ENCODE results near the gene GABRR3.
A peak's percentile ranks its signal among the peaks of the same experiment; 100 is the strongest.

Gene GABRR3

GRCh38 chr3:98032904-98033303 is 2.2 kb downstream of the GABRR3 start:
- H3K27me3 Mint-ChIP-seq (ENCODE audit: low read depth) = peaks cover 10% of the 10 kb centered on the region
- peaks cover 26% of the 10 kb centered on the region for H3K4me1 Mint-ChIP-seq (ENCODE audit: low read depth)
- H3K27ac Mint-ChIP-seq = no peak overlapping the region
- H3K9me3 Mint-ChIP-seq = peaks cover 4% of the 10 kb centered on the region
- no peak overlapping the region for H3K4me3 Mint-ChIP-seq
- H3K36me3 Mint-ChIP-seq (ENCODE audit: low read depth) = peaks cover 4% of the 10 kb centered on the region

- peaks cover 10% of the 10 kb centered on the region for H3K27me3 Mint-ChIP-seq (ENCODE audit: low read depth)
- H3K27ac Mint-ChIP-seq = no peak overlapping the region
- H3K4me3 Mint-ChIP-seq = no peak overlapping the region
- peaks cover 4% of the 10 kb centered on the region for H3K9me3 Mint-ChIP-seq
- peaks cover 20% of the 10 kb centered on the region for H3K4me1 Mint-ChIP-seq (ENCODE audit: low read depth)
- H3K36me3 Mint-ChIP-seq (ENCODE audit: low read depth) = peaks cover 4% of the 10 kb centered on the region
Measured at GRCh38 chr3:98032265-98032664, 2.9 kb downstream of the GABRR3 start.

GRCh38 chr3:98029083-98029482 is 6.0 kb downstream of the GABRR3 start:
- peak overlapping the region; percentile 90 for H3K27ac Mint-ChIP-seq
- peaks cover 4% of the 10 kb centered on the region for H3K36me3 Mint-ChIP-seq (ENCODE audit: low read depth)
- H3K4me1 Mint-ChIP-seq (ENCODE audit: low read depth) = peaks cover 23% of the 10 kb centered on the region
- peak overlapping the region; percentile 73 for H3K4me3 Mint-ChIP-seq
- peaks cover 3% of the 10 kb centered on the region for H3K27me3 Mint-ChIP-seq (ENCODE audit: low read depth)
- peaks cover 4% of the 10 kb centered on the region for H3K9me3 Mint-ChIP-seq

- Mint-ChIP-seq H3K27ac (no peak overlapping the region), H3K4me1 (ENCODE audit: low read depth) (peaks cover 37% of the 10 kb centered on the region), H3K4me3 (no peak overlapping the region), H3K36me3 (ENCODE audit: low read depth) (peaks cover 4% of the 10 kb centered on the region), H3K9me3 (peaks cover 4% of the 10 kb centered on the region), H3K27me3 (ENCODE audit: low read depth) (no peaks in the 10 kb centered on the region)
Measured at GRCh38 chr3:98027085-98027446, 8.0 kb downstream of the GABRR3 start.

GRCh38 chr3:98026425-98027084 is 8.6 kb downstream of the GABRR3 start:
- no peaks in the 10 kb centered on the region for H3K27me3 Mint-ChIP-seq (ENCODE audit: low read depth)

GRCh38 chr3:98025392-98025945 is 9.6 kb downstream of the GABRR3 start:
- Mint-ChIP-seq H3K36me3 (ENCODE audit: low read depth) (peaks cover 4% of the 10 kb centered on the region), H3K9me3 (peaks cover 4% of the 10 kb centered on the region), H3K27ac (no peak overlapping the region), H3K4me1 (ENCODE audit: low read depth) (peaks cover 40% of the 10 kb centered on the region), H3K4me3 (no peak overlapping the region), H3K27me3 (ENCODE audit: low read depth) (no peaks in the 10 kb centered on the region)

More at GRCh38 chr3:98026425-98027084, 8.6 kb downstream of the GABRR3 start:
- Mint-ChIP-seq H3K4me1 (ENCODE audit: low read depth) (peaks cover 40% of the 10 kb centered on the region), H3K27ac (no peak overlapping the region), H3K9me3 (peaks cover 4% of the 10 kb centered on the region), H3K36me3 (ENCODE audit: low read depth) (peaks cover 4% of the 10 kb centered on the region), H3K4me3 (no peak overlapping the region)

GRCh38 chr3:98022978-98023820 is 11.9 kb downstream of the GABRR3 start:
- Mint-ChIP-seq H3K4me1 (ENCODE audit: low read depth) (peaks cover 25% of the 10 kb centered on the region), H3K4me3 (no peak overlapping the region), H3K27ac (peak overlapping the region; percentile 49)

GRCh38 chr3:98021830-98022560 is 13.1 kb downstream of the GABRR3 start:
- Mint-ChIP-seq H3K27me3 (ENCODE audit: low read depth) (no peaks in the 10 kb centered on the region), H3K4me3 (no peak overlapping the region), H3K9me3 (no peaks in the 10 kb centered on the region), H3K27ac (no peak overlapping the region), H3K36me3 (ENCODE audit: low read depth) (no peaks in the 10 kb centered on the region), H3K4me1 (ENCODE audit: low read depth) (peaks cover 25% of the 10 kb centered on the region)

More at GRCh38 chr3:98022978-98023820, 11.9 kb downstream of the GABRR3 start:
- H3K9me3 Mint-ChIP-seq = no peaks in the 10 kb centered on the region
- H3K36me3 Mint-ChIP-seq (ENCODE audit: low read depth) = no peaks in the 10 kb centered on the region
- H3K27me3 Mint-ChIP-seq (ENCODE audit: low read depth) = no peaks in the 10 kb centered on the region

GRCh38 chr3:98020412-98020811 is 14.7 kb downstream of the GABRR3 start:
- H3K9me3 Mint-ChIP-seq = peaks cover 4% of the 10 kb centered on the region
- H3K27me3 Mint-ChIP-seq (ENCODE audit: low read depth) = no peaks in the 10 kb centered on the region
- no peak overlapping the region for H3K27ac Mint-ChIP-seq
- H3K36me3 Mint-ChIP-seq (ENCODE audit: low read depth) = peaks cover 5% of the 10 kb centered on the region
- H3K4me1 Mint-ChIP-seq (ENCODE audit: low read depth) = peaks cover 26% of the 10 kb centered on the region
- H3K4me3 Mint-ChIP-seq = no peak overlapping the region

GRCh38 chr3:98018301-98018700 is 16.8 kb downstream of the GABRR3 start:
- peaks cover 29% of the 10 kb centered on the region for H3K4me1 Mint-ChIP-seq (ENCODE audit: low read depth)
- H3K9me3 Mint-ChIP-seq = peaks cover 6% of the 10 kb centered on the region
- peaks cover 8% of the 10 kb centered on the region for H3K27me3 Mint-ChIP-seq (ENCODE audit: low read depth)
- H3K27ac Mint-ChIP-seq = no peak overlapping the region
- H3K36me3 Mint-ChIP-seq (ENCODE audit: low read depth) = peaks cover 11% of the 10 kb centered on the region
- no peak overlapping the region for H3K4me3 Mint-ChIP-seq

- peaks cover 21% of the 10 kb centered on the region for H3K9me3 Mint-ChIP-seq
- peaks cover 8% of the 10 kb centered on the region for H3K27me3 Mint-ChIP-seq (ENCODE audit: low read depth)
- H3K36me3 Mint-ChIP-seq (ENCODE audit: low read depth) = peaks cover 21% of the 10 kb centered on the region
- peaks cover 19% of the 10 kb centered on the region for H3K4me1 Mint-ChIP-seq (ENCODE audit: low read depth)
- no peak overlapping the region for H3K4me3 Mint-ChIP-seq
- no peak overlapping the region for H3K27ac Mint-ChIP-seq
Measured at GRCh38 chr3:98014268-98014585, 20.9 kb downstream of the GABRR3 start.

- Mint-ChIP-seq H3K27me3 (ENCODE audit: low read depth) (peaks cover 8% of the 10 kb centered on the region), H3K36me3 (ENCODE audit: low read depth) (peaks cover 21% of the 10 kb centered on the region), H3K4me3 (no peak overlapping the region), H3K4me1 (ENCODE audit: low read depth) (peaks cover 25% of the 10 kb centered on the region), H3K9me3 (peaks cover 21% of the 10 kb centered on the region), H3K27ac (no peak overlapping the region)
Measured at GRCh38 chr3:98013411-98014267, 21.5 kb downstream of the GABRR3 start.

- Mint-ChIP-seq H3K9me3 (peaks cover 21% of the 10 kb centered on the region), H3K4me1 (ENCODE audit: low read depth) (peaks cover 29% of the 10 kb centered on the region), H3K36me3 (ENCODE audit: low read depth) (peaks cover 22% of the 10 kb centered on the region), H3K27me3 (ENCODE audit: low read depth) (peaks cover 8% of the 10 kb centered on the region), H3K27ac (no peak overlapping the region), H3K4me3 (no peak overlapping the region)
Measured at GRCh38 chr3:98012979-98013378, 22.1 kb downstream of the GABRR3 start.
